Measurements from ENCODE around the gene CPM.

DNA sequence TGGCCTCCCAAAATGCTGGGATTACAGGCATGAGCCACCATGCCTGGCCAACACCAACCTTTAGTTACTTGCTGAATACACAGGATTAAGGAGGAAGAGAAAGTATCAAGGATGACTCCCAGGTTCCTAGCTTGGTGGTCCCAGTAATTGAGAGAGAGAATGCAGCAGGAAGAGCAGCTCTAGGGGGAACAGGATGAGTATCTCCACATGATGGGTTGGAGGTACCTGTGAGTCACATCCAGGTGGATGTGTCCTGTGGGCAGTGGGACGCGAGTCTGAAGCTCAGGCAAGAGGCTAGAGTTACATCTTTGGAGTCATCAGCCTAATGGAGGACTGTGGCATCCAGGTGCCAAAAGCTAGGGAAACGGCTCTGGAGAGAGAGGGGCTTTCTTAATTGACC lies 77.9 kb downstream of the CPM start:
- TF ChIP-seq, protein P1, sequence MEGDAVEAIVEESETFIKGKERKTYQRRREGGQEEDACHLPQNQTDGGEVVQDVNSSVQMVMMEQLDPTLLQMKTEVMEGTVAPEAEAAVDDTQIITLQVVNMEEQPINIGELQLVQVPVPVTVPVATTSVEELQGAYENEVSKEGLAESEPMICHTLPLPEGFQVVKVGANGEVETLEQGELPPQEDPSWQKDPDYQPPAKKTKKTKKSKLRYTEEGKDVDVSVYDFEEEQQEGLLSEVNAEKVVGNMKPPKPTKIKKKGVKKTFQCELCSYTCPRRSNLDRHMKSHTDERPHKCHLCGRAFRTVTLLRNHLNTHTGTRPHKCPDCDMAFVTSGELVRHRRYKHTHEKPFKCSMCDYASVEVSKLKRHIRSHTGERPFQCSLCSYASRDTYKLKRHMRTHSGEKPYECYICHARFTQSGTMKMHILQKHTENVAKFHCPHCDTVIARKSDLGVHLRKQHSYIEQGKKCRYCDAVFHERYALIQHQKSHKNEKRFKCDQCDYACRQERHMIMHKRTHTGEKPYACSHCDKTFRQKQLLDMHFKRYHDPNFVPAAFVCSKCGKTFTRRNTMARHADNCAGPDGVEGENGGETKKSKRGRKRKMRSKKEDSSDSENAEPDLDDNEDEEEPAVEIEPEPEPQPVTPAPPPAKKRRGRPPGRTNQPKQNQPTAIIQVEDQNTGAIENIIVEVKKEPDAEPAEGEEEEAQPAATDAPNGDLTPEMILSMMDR (IDR thresholded peaks at IDR 0.05), result no peak
- no peak for TF ChIP-seq EP300 (IDR thresholded peaks at IDR 0.05)
